A549 treated with ZK216348 at 1 μM for 4 hours (cell line): ENCODE data around the gene OCIAD1. TPM values are rescaled to one million over a fixed set of nuclear protein-coding genes. Genes with fewer than 3 reads are reported as not detected.

Experiments used
- total RNA-seq: library from RNA; stranded (reverse); fragments of 200-300 nt; extraction: Qiagen RNA extraction; gene quantifications from 5 replicates; pipeline ENCODE4 v1.2.3, GENCODE V29; 2022; ENCODE audit warnings: low read depth

OCIAD1 gene, protein sequence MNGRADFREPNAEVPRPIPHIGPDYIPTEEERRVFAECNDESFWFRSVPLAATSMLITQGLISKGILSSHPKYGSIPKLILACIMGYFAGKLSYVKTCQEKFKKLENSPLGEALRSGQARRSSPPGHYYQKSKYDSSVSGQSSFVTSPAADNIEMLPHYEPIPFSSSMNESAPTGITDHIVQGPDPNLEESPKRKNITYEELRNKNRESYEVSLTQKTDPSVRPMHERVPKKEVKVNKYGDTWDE
- total RNA-seq = 112 to 208 TPM (median 124 TPM) in 5 replicates

DNA sequence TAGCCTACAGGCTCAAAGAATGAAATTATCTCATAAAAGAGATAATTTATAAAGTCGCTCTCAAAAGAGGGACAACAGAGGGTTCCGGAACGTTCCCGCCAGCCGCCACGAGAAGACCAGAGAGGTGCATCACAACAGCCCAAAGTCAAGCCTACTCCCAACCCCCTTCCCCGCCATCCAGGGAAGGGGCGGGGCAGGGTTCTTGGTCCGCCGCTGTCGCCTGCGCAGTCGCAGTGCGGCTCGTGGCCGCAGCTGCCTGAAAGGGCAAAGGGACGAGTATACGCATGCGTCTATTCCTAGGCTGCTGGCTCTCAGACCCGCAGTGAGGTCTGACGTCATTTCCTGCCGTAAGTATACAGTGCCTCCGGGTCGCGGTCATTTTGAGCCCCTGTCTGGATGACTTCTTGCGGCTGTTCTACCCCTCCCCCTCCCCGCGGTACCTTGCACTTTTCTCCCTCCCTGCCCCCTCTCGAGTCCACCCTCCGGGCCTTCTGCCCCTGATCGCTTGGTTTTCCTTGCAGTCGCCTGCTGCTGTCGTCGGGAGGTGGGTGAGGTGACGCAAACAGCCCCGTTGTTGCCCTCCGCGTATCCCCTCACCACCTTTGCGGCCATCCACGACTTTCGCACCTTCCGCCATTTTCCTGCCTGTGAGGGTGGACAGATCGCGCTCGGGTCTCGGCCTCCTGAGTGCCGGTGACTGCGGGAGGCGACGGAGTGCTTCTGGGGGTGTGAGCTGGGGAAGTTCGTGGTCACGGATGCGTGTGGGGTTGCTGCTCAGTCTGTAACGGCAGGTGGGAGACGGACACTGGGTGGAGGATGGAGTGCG is at the start of gene OCIAD1:
TSS of gene OCIAD1 (plus strand) at position 383 of the 826 bp plus-strand sequence. CDS start 1,537 bp downstream, outside the sequence.

DNA sequence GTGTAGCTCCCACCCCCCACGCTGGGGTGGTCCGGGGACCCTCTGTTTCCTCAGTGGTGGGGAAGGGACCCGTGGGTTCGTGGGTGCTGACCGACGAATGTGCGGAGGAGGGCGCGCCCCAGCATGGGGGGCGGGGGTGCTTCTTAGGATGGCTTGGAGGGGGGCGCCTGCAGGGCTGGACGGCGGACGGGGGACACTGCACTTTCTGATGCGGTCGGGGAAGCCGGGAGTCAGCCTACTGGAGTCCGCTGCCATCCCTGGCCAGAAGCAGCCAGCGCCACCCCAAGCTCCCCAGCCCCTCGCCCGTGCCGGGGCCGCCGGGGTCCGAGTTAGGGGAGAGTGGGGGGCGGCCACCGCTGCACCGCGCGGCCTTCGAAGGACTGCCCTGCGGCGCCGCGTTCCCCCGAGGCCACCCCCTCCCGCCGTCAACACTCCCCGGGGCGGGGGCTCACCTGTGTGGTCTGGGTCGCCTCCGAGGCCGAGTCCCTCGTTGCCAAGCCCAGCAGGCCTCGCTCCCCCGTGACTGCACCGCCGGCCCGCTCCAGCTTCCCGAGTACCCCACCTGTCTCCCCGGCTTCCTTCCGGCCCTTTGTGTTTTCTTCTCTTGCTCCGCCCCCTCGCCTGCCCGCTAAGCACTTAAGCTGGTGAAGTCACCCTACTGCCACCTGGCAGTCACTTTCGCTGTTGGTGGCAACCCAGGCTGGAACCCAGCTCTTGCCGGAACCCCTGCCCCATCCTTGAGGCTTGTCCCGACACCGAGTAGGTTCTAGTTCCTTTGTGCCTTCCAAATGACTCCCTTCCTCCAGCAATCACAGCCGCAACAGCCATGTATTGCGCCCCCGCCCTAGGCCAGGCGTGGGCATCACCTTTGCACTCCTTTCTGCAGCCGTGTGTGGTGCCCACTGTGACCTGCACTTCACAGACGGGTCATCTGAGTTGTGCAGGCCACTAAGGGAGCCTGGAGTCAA is 75.6 kb downstream of the OCIAD1 start, which contains the start of gene OCIAD2:
TSS of gene OCIAD2 (minus strand) at position 569 of the 968 bp plus-strand sequence. CDS start 2,225 bp downstream, outside the sequence.

Other genes with a start within 250 kb of the OCIAD1 start
- 7.1 to 11.0 TPM (median 9.8 TPM) in 5 replicates for gene FRYL, start 50.8 kb upstream of the OCIAD1 start, total RNA-seq
- 102 to 172 TPM (median 107 TPM) in 5 replicates for gene OCIAD2, start 75.7 kb downstream of the OCIAD1 start, total RNA-seq
- gene CWH43, start 155.2 kb downstream of the OCIAD1 start, total RNA-seq = not detected in 5 replicates